Osteoblast (primary cell): ENCODE results near the gene DNAH8. TPM values are rescaled to one million over a fixed set of nuclear protein-coding genes. Genes with fewer than 3 reads are reported as not detected.

Source experiments
- DNase-seq: peaks from one replicate; pipeline ENCODE4 v3.0.0; 2011; ENCODE audit warnings: low spot score, mixed read lengths; ENCODE audit not compliant: insufficient read length; ENCODE audit errors: missing footprints
- H2AFZ ChIP-seq: 2 replicates; pipeline ENCODE4 v1.6.0; 2011; ENCODE audit warnings: mild to moderate bottlenecking, low read length
- H3K27ac ChIP-seq: 2 replicates; pipeline ENCODE4 v1.5.1; 2011; ENCODE audit warnings: mild to moderate bottlenecking, low read depth, low read length, moderate library complexity
- H3K27me3 ChIP-seq: 2 replicates; pipeline ENCODE4 v1.6.0; 2012; ENCODE audit warnings: mild to moderate bottlenecking, control low read depth, inconsistent platforms, low read length, moderate library complexity; ENCODE audit not compliant: insufficient read depth
- H3K36me3 ChIP-seq: 2 replicates; pipeline ENCODE4 v1.5.1; 2011; ENCODE audit warnings: mild to moderate bottlenecking, low read length, control low read depth, moderate library complexity; ENCODE audit not compliant: insufficient read depth
- H3K4me1 ChIP-seq: 2 replicates; pipeline ENCODE4 v1.5.1; 2011; ENCODE audit warnings: mild to moderate bottlenecking, low read length, control low read depth, moderate library complexity; ENCODE audit not compliant: insufficient read depth
- H3K4me2 ChIP-seq: 2 replicates; pipeline ENCODE4 v1.6.0; 2011; ENCODE audit warnings: mild to moderate bottlenecking, low read length; ENCODE audit not compliant: insufficient read depth
- H3K4me3 ChIP-seq: fragments of 200-600 bp; sonication (generic); 3 replicates; pipeline ENCODE4 v1.5.1; 2012; ENCODE audit warnings: mild to moderate bottlenecking, low read length, inconsistent platforms; ENCODE audit not compliant: insufficient read depth
- H3K79me2 ChIP-seq: 2 replicates; pipeline ENCODE4 v1.6.0; 2012; ENCODE audit warnings: mild to moderate bottlenecking, low read length, control low read depth, inconsistent platforms; ENCODE audit not compliant: insufficient read depth
- H3K9me3 ChIP-seq: 2 replicates; pipeline ENCODE4 v1.5.1; 2011; ENCODE audit warnings: low read depth, low read length, control low read depth
- H4K20me1 ChIP-seq: 2 replicates; pipeline ENCODE4 v1.6.0; 2012; ENCODE audit warnings: mild to moderate bottlenecking, low read length, control low read depth; ENCODE audit not compliant: insufficient read depth
- total RNA-seq: library from RNA; depleted of rRNA; stranded (reverse); fragments of >200 nt; gene quantifications from 2 replicates; pipeline ENCODE4 v1.2.3, GENCODE V29; 2012
- TF ChIP-seq, protein P1 (sequence below): IDR thresholded peaks from 2 replicates; pipeline ENCODE4 v1.5.1; 2011; ENCODE audit warnings: mild to moderate bottlenecking, low read depth, low read length, moderate library complexity; ENCODE audit errors: extremely low read depth

DNAH8 gene
- total RNA-seq, 1 donor, result 0.36 TPM

GRCh38 chr6:38782616-38783015 is 67.5 kb downstream of the DNAH8 start:
- H3K4me3 ChIP-seq, result no peak overlapping the region
- TF ChIP-seq, protein P1, sequence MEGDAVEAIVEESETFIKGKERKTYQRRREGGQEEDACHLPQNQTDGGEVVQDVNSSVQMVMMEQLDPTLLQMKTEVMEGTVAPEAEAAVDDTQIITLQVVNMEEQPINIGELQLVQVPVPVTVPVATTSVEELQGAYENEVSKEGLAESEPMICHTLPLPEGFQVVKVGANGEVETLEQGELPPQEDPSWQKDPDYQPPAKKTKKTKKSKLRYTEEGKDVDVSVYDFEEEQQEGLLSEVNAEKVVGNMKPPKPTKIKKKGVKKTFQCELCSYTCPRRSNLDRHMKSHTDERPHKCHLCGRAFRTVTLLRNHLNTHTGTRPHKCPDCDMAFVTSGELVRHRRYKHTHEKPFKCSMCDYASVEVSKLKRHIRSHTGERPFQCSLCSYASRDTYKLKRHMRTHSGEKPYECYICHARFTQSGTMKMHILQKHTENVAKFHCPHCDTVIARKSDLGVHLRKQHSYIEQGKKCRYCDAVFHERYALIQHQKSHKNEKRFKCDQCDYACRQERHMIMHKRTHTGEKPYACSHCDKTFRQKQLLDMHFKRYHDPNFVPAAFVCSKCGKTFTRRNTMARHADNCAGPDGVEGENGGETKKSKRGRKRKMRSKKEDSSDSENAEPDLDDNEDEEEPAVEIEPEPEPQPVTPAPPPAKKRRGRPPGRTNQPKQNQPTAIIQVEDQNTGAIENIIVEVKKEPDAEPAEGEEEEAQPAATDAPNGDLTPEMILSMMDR, result no peak
- no peaks in the 10 kb centered on the region for H3K79me2 ChIP-seq
- no peak overlapping the region for H2AFZ ChIP-seq
- no peaks in the 10 kb centered on the region for H3K9me3 ChIP-seq
- H3K4me2 ChIP-seq, result no peak overlapping the region
- H3K27me3 ChIP-seq, result no peaks in the 10 kb centered on the region
- H3K27ac ChIP-seq, result no peak overlapping the region
- DNase-seq, result no peak
- H3K36me3 ChIP-seq, result no peaks in the 10 kb centered on the region
- H3K4me1 ChIP-seq, result peaks cover 7% of the 10 kb centered on the region
- H4K20me1 ChIP-seq, result no peaks in the 10 kb centered on the region

- no peak overlapping the region for H3K27ac ChIP-seq
- H3K79me2 ChIP-seq, result no peaks in the 10 kb centered on the region
- H3K4me1 ChIP-seq, result peaks cover 7% of the 10 kb centered on the region
- H3K4me2 ChIP-seq, result peak overlapping the region; percentile 1
- DNase-seq, result peak; percentile 63
- no peaks in the 10 kb centered on the region for H4K20me1 ChIP-seq
- no peaks in the 10 kb centered on the region for H3K27me3 ChIP-seq
- TF ChIP-seq, protein P1, result no peak
- H3K9me3 ChIP-seq, result no peaks in the 10 kb centered on the region
- H3K4me3 ChIP-seq, result no peak overlapping the region
- H3K36me3 ChIP-seq, result no peaks in the 10 kb centered on the region
- H2AFZ ChIP-seq, result peak overlapping the region; percentile 8
These were observed 68.5 kb downstream of the DNAH8 start for GRCh38 chr6:38783443-38784228.

DNA sequence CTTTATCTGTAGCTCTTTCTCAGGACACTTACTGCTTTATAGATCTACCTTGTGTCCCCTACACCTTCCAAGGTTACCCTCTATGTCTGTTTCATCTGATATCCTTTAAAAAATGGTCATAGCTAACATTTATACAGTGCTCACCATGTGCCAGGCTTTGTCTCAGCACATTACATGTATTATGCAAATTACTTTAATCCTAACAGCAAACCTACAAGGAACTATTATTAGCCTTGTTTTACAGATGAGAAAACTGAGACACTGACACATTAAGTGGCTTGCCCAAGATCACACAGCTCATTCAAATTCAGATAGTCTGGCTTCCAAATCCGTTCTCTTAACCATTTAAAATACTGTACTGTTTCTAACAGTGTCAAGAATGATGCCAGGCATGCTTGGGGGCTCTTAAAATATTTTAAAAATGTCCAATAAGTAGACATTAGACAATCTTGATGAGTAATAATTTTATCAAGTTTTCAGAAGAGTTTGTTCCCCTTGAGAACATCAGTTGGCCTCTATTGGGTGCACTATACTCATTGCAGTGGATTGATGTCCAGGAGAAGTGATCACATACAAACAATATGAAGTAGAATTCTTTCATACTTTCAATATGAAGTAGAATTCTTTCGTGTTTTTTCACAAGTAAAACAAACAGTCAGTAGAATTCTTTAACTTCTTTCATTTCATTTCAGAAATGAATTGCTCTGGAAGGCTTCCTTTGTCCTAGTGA is 69.6 kb downstream of the DNAH8 start:
- DNase-seq, result no peak
- no peaks in the 10 kb centered on the region for H3K9me3 ChIP-seq
- no peak overlapping the region for H3K4me3 ChIP-seq
- H3K27ac ChIP-seq, result peak overlapping the region; percentile 8
- H3K4me2 ChIP-seq, result peak overlapping the region; percentile 7
- H3K79me2 ChIP-seq, result no peaks in the 10 kb centered on the region
- peaks cover 7% of the 10 kb centered on the region for H3K4me1 ChIP-seq
- H4K20me1 ChIP-seq, result no peaks in the 10 kb centered on the region
- TF ChIP-seq, protein P1, result no peak
- H2AFZ ChIP-seq, result no peak overlapping the region
- H3K36me3 ChIP-seq, result no peaks in the 10 kb centered on the region
- no peaks in the 10 kb centered on the region for H3K27me3 ChIP-seq

DNA sequence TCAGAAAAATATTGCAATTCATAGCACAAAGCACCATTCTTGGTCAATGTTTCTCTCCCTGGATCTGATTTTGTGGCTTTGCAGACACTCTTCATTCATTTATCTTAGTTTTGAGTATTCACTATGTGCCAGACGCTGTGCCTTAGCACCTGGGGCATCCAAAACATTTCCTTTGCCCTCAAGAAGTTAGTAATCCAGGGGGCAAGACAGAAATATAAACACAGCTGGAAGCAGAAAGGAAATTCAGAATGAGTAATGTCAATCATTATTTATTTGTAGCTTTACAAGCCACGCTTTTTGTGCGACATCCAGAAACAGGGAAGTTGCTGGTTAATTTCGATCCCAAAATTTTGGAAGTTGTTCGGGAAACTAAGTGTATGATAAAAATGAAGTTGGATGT is 71.4 kb downstream of the DNAH8 start:
- Histone ChIP-seq H3K4me3 (no peak overlapping the region), H3K4me1 (peaks cover 7% of the 10 kb centered on the region), H3K36me3 (no peaks in the 10 kb centered on the region), H2AFZ (no peak overlapping the region), H3K27me3 (no peaks in the 10 kb centered on the region), H3K4me2 (no peak overlapping the region), H3K27ac (no peak overlapping the region), H3K9me3 (no peaks in the 10 kb centered on the region), H4K20me1 (no peaks in the 10 kb centered on the region), H3K79me2 (no peaks in the 10 kb centered on the region)
- TF ChIP-seq, protein P1, result no peak
- no peak for DNase-seq
